CD1c-positive myeloid dendritic cell (primary cell): ENCODE data around the gene VEGFA.

Experiments
- DNase-seq: peaks from one replicate; pipeline ENCODE4 v3.0.0-alpha.2; 2016; ENCODE audit errors: extremely low spot score

VEGFA gene

GRCh38 chr6:43772681-43773049 lies 2.7 kb downstream of the VEGFA start:
- no peak for DNase-seq

DNA sequence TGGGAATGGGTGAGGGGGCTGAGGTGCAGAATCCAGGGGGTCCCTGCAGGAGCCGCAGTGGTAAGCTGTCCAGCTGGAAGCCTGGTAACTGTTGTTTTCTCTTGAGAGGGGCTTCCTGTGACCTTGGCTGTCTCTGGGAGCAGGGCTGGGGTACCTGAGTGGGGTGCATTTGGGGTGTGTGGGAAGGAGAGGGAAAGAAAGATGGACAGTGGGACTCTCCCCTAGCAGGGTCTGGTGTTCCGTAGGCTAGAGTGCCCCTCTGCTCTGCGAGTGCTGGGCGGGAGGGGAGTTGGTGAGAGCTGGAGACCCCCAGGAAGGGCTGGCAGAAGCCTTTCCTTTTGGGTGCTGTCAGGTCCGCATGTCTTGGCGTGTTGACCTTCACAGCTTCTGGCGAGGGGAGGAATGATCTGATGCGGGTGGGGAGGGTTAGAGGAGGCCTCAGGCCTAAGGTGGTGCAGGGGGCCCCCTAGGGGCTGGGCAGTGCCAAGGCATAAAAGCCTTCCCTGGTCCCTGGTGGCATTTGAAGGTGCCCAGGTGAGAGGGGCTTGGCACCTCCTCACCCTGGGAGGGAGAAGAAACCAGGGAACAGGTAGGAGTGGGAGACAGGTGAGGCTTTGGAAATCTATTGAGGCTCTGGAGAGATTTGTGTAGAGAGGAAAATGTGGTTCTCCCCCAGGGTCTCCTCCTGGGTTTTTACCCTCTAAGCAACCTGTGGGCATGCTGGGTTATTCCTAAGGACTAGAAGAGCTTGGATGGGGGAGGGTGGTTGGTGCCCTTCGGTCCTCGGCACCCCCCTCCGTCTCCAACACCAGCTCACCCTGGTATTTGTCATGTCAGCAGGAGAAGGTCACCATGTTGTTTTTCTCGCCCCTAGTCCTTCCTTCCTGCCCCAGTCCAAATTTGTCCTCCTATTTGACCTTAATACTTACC lies 3.3 kb downstream of the VEGFA start:
- DNase-seq, result peak; percentile 47

DNA sequence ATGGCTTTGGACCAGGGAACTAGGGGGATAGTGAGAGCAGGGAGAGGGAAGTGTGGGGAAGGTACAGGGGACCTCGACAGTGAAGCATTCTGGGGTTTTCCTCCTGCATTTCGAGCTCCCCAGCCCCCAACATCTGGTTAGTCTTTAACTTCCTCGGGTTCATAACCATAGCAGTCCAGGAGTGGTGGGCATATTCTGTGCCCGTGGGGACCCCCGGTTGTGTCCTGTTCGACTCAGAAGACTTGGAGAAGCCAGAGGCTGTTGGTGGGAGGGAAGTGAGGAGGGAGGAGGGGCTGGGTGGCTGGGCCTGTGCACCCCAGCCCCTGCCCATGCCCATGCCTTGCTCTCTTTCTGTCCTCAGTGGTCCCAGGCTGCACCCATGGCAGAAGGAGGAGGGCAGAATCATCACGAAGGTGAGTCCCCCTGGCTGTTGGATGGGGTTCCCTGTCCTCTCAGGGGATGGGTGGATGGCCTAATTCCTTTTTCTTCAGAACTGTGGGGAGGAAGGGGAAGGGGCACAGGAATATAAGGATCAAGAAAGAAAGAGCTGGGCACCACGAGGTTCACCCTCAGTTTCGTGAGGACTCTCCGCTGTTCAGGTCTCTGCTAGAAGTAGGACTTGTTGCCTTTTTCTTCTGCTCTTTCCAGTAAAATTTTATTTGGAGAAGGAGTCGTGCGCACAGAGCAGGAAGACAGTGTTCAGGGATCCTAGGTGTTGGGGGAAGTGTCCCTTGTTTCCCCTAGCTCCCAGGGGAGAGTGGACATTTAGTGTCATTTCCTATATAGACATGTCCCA lies 4.2 kb downstream of the VEGFA start:
- no peak for DNase-seq

DNA sequence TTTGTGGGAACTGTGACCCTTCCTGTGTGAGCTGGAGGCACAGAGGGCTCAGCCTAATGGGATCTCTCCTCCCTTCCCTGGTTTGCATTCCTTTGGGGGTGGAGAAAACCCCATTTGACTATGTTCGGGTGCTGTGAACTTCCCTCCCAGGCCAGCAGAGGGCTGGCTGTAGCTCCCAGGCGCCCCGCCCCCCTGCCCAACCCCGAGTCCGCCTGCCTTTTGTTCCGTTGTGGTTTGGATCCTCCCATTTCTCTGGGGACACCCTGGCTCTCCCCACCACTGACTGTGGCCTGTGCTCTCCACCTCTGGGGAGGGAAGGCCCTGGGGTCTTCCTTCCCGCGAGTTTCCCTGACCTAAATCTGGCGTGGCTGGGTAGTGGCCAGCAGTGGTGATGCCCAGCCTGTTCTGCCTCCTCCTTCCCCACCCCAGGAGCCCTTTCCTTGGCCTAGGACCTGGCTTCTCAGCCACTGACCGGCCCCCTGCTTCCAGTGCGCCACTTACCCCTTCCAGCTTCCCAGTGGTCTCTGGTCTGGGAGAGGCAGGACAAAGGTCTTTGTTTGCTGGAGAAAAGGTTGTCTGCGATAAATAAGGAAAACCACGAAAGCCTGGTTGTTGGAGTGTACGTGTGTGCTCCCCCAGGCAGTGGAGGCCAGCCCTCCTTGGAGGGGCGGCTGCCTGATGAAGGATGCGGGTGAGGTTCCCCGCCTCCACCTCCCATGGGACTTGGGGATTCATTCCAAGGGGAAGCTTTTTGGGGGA lies 4.9 kb downstream of the VEGFA start:
- DNase-seq, result peak; percentile 78

DNA sequence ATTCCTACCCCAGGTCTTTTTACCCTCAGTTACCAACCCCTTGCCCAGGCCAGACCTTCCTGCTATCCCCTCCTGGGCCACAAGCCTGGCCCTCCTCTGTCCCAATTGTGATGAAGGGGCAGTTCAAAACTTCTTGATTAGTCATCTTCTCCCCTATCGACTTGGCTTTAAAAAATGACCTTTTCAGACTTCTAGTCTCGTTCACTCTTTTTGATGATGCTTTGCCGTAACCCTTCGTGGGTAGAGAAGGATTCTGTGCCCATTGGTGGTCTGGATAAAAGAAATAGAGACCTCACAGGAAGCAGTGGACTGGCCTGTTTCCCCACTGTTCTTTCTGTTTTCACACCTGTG lies 5.5 kb downstream of the VEGFA start:
- DNase-seq, result no peak

GRCh38 chr6:43776115-43776798 lies 6.2 kb downstream of the VEGFA start:
- DNase-seq, result no peak

DNA sequence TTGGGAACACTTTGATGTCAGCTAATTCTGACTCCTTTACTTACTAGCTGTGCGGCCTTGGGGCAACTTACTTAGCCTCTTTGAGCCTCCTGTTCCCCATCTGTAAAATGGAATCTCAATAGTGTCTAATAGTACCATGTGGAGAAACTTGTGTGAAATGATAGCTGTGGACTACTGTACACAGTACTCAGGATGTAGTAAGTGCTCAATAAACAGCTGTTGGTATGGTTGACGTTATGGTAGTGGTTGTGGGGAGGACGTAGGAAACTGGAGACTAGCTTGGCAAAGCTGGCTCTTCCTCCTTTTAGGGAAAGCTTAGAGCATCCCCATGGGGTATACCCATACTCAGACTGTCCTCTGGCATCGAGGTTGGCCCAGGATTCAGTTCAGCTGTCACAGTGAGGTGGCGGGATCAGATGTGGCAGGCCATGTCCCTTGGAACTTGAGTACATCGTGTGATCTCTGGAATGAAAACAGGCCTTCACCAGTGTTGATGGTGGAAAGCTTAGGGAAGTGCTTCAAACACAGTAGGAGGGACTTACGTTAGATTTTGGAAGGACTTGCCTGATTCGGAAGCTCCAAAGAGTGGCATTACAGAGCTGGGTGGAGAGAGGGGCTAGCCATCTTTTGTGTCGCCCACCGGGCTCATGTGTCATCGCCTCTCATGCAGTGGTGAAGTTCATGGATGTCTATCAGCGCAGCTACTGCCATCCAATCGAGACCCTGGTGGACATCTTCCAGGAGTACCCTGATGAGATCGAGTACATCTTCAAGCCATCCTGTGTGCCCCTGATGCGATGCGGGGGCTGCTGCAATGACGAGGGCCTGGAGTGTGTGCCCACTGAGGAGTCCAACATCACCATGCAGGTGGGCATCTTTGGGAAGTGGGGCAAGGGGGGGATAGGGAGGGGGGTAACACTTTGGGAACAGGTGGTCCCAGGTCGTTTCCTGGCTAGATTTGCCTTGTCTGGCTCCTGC lies 7.1 kb downstream of the VEGFA start:
- DNase-seq, result no peak

GRCh38 chr6:43778131-43778855 lies 8.3 kb downstream of the VEGFA start:
- DNase-seq, result no peak

- DNase-seq, result no peak
Measured at GRCh38 chr6:43778976-43779851, 9.2 kb downstream of the VEGFA start.

DNA sequence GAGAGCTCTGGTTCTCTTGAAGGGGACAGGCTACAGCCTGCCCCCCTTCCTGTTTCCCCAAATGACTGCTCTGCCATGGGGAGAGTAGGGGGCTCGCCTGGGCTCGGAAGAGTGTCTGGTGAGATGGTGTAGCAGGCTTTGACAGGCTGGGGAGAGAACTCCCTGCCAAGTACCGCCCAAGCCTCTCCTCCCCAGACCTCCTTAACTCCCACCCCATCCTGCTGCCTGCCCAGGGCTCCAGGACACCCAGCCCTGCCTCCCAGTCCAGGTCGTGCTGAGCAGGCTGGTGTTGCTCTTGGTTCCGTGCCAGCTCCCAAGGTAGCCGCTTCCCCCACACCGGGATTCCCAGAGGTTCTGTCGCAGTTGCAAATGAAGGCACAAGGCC lies 9.8 kb downstream of the VEGFA start:
- no peak for DNase-seq

DNA sequence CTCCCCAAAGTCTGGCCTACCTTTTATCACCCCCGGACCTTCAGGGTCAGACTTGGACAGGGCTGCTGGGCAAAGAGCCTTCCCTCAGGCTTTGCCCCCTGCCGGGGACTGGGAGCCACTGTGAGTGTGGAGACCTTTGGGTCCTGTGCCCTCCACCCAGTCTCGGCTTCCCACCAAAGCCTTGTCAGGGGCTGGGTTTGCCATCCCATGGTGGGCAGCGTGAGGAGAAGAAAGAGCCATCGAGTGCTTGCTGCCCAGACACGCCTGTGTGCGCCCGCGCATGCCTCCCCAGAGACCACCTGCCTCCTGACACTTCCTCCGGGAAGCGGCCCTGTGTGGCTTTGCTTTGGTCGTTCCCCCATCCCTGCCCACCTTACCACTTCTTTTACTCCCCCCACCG lies 10.3 kb downstream of the VEGFA start:
- DNase-seq, result no peak

DNA sequence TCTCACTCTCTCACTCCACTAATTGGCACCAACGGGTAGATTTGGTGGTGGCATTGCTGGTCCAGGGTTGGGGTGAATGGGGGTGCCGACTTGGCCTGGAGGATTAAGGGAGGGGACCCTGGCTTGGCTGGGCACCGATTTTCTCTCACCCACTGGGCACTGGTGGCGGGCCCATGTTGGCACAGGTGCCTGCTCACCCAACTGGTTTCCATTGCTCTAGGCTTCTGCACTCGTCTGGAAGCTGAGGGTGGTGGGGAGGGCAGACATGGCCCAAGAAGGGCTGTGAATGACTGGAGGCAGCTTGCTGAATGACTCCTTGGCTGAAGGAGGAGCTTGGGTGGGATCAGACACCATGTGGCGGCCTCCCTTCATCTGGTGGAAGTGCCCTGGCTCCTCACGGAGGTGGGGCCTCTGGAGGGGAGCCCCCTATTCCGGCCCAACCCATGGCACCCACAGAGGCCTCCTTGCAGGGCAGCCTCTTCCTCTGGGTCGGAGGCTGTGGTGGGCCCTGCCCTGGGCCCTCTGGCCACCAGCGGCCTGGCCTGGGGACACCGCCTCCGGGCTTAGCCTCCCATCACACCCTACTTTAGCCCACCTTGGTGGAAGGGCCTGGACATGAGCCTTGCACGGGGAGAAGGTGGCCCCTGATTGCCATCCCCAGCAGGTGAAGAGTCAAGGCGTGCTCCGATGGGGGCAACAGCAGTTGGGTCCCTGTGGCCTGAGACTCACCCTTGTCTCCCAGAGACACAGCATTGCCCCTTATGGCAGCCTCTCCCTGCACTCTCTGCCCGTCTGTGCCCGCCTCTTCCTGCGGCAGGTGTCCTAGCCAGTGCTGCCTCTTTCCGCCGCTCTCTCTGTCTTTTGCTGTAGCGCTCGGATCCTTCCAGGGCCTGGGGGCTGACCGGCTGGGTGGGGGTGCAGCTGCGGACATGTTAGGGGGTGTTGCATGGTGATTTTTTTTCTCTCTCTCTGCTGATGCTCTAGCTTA lies 11.2 kb downstream of the VEGFA start:
- no peak for DNase-seq

GRCh38 chr6:43781941-43782704 lies 12.1 kb downstream of the VEGFA start:
- DNase-seq, result no peak

- DNase-seq, result no peak
Measured at GRCh38 chr6:43782764-43783513, 12.9 kb downstream of the VEGFA start.

DNA sequence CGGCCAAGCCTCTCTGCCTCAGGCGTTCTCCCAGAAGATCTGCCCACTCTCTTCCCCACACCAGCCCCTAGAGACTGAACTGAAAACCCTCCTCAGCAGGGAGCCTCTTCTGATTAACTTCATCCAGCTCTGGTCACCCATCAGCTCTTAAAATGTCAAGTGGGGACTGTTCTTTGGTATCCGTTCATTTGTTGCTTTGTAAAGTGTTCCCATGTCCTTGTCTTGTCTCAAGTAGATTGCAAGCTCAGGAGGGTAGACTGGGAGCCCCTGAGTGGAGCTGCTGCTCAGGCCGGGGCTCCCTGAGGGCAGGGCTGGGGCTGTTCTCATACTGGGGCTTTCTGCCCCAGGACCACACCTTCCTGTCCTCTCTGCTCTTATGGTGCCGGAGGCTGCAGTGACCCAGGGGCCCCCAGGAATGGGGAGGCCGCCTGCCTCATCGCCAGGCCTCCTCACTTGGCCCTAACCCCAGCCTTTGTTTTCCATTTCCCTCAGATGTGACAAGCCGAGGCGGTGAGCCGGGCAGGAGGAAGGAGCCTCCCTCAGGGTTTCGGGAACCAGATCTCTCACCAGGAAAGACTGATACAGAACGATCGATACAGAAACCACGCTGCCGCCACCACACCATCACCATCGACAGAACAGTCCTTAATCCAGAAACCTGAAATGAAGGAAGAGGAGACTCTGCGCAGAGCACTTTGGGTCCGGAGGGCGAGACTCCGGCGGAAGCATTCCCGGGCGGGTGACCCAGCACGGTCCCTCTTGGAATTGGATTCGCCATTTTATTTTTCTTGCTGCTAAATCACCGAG lies 14.2 kb downstream of the VEGFA start:
- no peak for DNase-seq
